SK-N-SH treated with all-trans-retinoic acid at 6 μM for 48 hours (cell line): Measurements from ENCODE around the gene KCTD13.

Experiments
- CSDC2 ChIP-seq: fragments of 250-450 bp; sonication (Bioruptor Pico); IDR thresholded peaks from 2 replicates; pipeline ENCODE4 v1.5.0; 2020; ENCODE audit warnings: mild to moderate bottlenecking, moderate library complexity
- GLIS3 ChIP-seq: fragments of 250-450 bp; sonication (Bioruptor Pico); IDR thresholded peaks from 2 replicates; pipeline ENCODE4 v1.5.0; 2020; ENCODE audit warnings: mild to moderate bottlenecking, moderate library complexity
- RARB ChIP-seq: fragments of 250-450 bp; sonication (Bioruptor Pico); IDR thresholded peaks from 2 replicates; pipeline ENCODE4 v1.8.0; 2021; ENCODE audit warnings: mild to moderate bottlenecking, moderate library complexity
- SNAI2 ChIP-seq: fragments of 250-450 bp; sonication (Bioruptor Pico); IDR thresholded peaks from 2 replicates; pipeline ENCODE4 v1.5.0; 2020; ENCODE audit warnings: mild to moderate bottlenecking, moderate library complexity
- TCF4 ChIP-seq: fragments of 250-450 bp; sonication (Bioruptor Pico); IDR thresholded peaks from 2 replicates; pipeline ENCODE4 v1.8.0; 2021; ENCODE audit warnings: mild to moderate bottlenecking, moderate library complexity, borderline replicate concordance
- ZC3H10 ChIP-seq: fragments of 250-450 bp; sonication (Bioruptor Pico); IDR thresholded peaks from 2 replicates; pipeline ENCODE4 v1.5.1; 2021; ENCODE audit warnings: mild to moderate bottlenecking, moderate library complexity
- ZFP3 ChIP-seq: fragments of 250-450 bp; sonication (Bioruptor Pico); IDR thresholded peaks from 2 replicates; pipeline ENCODE4 v1.5.0; 2020; ENCODE audit warnings: mild to moderate bottlenecking, moderate library complexity
- TF ChIP-seq, protein P1 (sequence below): fragments of 250-450 bp; sonication (Bioruptor Pico); IDR thresholded peaks from 2 replicates; pipeline ENCODE4 v1.5.0; 2020; ENCODE audit warnings: mild to moderate bottlenecking, moderate library complexity

DNA sequence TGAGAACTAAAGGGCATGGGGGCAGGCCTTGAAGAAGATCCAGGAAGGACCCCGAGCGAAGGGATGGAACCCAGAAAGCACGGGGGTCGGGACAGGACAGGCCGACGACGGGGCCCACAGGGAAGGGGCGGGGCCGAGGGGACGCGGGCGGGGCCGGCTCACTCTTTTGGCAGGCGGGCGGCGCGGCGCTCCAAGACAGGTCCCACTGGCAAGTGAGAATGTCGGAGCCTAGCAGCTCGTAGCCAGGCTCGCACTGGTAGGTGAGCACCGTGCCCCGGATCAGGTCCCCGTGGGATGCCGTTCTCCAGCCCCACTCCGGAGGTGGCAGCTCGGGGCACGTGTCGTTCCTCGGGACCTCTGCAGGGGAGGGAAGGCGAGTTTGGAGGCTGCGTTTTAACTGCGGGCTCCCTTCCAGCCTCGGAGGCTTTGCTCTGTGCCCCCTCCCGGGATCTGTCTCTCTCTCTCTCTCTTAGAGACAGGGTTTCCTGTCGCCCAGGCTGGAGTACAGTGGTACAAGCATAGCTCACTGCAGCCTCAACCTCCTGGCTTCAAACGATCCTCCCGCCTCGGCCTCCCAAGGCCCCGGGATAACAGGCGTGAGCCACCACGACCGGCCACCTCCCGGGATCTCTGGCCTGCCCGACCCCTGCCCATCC is 49.3 kb downstream of the KCTD13 start:
- TF ChIP-seq SNAI2 (no peak), ZC3H10 (CRISPR knock-in tag) (no peak), CSDC2 (no peak), RARB (CRISPR knock-in tag) (no peak), GLIS3 (CRISPR knock-in tag) (no peak), ZFP3 (CRISPR knock-in tag) (no peak), TCF4 (CRISPR knock-in tag) (no peak)
- TF ChIP-seq, protein P1, sequence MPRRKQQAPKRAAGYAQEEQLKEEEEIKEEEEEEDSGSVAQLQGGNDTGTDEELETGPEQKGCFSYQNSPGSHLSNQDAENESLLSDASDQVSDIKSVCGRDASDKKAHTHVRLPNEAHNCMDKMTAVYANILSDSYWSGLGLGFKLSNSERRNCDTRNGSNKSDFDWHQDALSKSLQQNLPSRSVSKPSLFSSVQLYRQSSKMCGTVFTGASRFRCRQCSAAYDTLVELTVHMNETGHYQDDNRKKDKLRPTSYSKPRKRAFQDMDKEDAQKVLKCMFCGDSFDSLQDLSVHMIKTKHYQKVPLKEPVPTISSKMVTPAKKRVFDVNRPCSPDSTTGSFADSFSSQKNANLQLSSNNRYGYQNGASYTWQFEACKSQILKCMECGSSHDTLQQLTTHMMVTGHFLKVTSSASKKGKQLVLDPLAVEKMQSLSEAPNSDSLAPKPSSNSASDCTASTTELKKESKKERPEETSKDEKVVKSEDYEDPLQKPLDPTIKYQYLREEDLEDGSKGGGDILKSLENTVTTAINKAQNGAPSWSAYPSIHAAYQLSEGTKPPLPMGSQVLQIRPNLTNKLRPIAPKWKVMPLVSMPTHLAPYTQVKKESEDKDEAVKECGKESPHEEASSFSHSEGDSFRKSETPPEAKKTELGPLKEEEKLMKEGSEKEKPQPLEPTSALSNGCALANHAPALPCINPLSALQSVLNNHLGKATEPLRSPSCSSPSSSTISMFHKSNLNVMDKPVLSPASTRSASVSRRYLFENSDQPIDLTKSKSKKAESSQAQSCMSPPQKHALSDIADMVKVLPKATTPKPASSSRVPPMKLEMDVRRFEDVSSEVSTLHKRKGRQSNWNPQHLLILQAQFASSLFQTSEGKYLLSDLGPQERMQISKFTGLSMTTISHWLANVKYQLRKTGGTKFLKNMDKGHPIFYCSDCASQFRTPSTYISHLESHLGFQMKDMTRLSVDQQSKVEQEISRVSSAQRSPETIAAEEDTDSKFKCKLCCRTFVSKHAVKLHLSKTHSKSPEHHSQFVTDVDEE (CRISPR knock-in tag): no peak
